DOHH2 (cell line): ENCODE results near the gene SRGAP3.

Experiments
- EZH2phosphoT487 ChIP-seq: fragments of 200-600 bp; sonication (generic); IDR thresholded peaks from 2 replicates; pipeline ENCODE4 v1.6.1; 2017; ENCODE audit warnings: borderline replicate concordance, mild to moderate bottlenecking, antibody characterized with exemption, low read length, moderate library complexity, mixed read lengths
- TF ChIP-seq, protein P1 (sequence below): fragments of 200-600 bp; sonication (generic); IDR thresholded peaks from one replicate; pipeline ENCODE4 v1.5.1; 2014; ENCODE audit warnings: antibody characterized with exemption, mild to moderate bottlenecking, low read depth, low read length; ENCODE audit not compliant: poor library complexity, severe bottlenecking

DNA sequence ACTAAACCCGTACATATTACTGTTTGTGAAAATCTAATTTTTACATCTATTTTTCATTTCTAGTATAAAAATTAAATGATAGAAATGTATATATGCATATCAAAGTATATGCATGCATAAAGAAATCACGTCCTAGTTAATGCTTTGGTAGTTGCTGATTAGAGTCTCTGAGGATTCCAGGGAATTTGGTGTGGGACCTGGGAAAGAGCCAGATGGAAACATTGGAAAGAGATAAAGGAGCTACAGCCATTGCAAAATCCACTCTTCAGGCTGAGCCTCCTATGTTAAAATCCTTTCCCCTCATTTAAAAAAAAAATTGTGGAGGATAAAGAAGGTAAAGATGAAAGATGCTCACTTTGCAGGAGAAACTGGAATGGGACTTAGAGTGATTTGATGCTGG lies 134.1 kb downstream of the SRGAP3 start:
- TF ChIP-seq, protein P1, sequence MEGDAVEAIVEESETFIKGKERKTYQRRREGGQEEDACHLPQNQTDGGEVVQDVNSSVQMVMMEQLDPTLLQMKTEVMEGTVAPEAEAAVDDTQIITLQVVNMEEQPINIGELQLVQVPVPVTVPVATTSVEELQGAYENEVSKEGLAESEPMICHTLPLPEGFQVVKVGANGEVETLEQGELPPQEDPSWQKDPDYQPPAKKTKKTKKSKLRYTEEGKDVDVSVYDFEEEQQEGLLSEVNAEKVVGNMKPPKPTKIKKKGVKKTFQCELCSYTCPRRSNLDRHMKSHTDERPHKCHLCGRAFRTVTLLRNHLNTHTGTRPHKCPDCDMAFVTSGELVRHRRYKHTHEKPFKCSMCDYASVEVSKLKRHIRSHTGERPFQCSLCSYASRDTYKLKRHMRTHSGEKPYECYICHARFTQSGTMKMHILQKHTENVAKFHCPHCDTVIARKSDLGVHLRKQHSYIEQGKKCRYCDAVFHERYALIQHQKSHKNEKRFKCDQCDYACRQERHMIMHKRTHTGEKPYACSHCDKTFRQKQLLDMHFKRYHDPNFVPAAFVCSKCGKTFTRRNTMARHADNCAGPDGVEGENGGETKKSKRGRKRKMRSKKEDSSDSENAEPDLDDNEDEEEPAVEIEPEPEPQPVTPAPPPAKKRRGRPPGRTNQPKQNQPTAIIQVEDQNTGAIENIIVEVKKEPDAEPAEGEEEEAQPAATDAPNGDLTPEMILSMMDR, result no peak
- TF ChIP-seq EZH2phosphoT487, result no peak
